GM19372 (cell line): ENCODE data around the gene SOX11.

Source experiments
- ATAC-seq: cut with Tn5 transposase; IDR thresholded peaks from one replicate; pipeline ENCODE4 v1.9.1; 2021; ENCODE audit warnings: mild to moderate bottlenecking, low read depth, moderate library complexity; ENCODE audit not compliant: unreplicated experiment

Gene SOX11

GRCh38 chr2:5720426-5720825 lies 28.2 kb downstream of the SOX11 start:
- no peak for ATAC-seq

GRCh38 chr2:5722236-5722635 lies 30.1 kb downstream of the SOX11 start:
- ATAC-seq: no peak

- no peak for ATAC-seq
Measured at GRCh38 chr2:5723791-5724735, 31.9 kb downstream of the SOX11 start.

- ATAC-seq: no peak
Measured at GRCh38 chr2:5725072-5725471, 32.9 kb downstream of the SOX11 start.

GRCh38 chr2:5725794-5726463 lies 33.7 kb downstream of the SOX11 start:
- no peak for ATAC-seq

DNA sequence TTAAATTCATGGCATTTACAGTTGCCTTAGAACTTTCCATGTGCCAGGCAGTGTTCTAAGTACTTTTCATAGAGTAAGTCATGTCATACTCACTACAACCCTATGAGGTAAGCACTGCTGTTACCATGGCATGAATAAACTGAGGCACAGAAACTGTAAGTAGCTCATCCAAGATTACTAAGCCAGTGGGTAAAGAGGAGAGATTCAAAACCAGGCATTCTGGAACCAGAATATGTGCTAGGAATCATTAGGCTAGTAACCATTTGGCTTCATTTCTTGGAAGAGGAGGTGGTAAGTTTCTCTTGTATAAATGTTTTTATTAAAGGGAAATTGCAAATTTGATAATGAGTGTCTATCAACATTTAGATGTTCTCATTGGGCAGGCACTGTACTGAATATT lies 35.1 kb downstream of the SOX11 start:
- no peak for ATAC-seq

DNA sequence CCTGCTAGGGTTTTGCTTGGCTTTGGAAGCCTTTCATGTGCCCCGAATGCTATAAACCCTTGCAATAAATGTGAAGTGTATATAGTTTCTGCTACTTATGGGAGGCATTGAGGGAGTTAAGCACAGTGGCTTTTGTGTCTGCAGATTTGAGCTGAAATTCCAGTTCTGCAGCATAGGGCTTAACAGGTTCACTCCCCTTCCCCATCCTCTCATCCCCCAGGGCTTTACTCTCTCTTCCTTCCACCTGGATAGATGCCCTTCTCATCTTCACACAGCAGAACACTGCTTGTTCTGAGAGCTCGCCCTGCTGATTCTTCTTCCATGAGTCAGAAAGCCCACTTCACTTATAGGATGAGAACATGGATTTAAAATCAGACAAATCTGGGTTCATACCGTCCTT lies 37.2 kb downstream of the SOX11 start:
- ATAC-seq: no peak

DNA sequence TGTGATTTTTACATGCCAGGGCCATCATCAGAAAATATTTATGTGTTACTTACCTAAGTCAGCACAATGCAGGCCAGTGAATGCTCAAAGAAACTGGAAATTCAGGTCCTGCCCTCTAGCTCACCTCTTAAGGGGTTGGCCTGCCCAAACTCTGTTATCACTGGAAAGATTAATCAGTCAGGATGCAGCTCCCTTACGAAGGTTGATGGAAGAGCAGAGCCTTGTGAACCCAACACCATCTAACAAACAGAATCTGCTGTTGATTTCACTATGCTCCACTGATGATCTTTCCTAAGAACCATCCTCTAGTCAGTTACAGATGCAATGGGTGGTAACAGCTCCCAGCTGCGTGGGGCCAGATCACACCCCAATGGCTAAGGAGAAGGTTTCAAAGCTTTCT lies 38.2 kb downstream of the SOX11 start:
- ATAC-seq: no peak

GRCh38 chr2:5734859-5735520 lies 42.8 kb downstream of the SOX11 start:
- no peak for ATAC-seq

- no peak for ATAC-seq
Measured at GRCh38 chr2:5735521-5735861, 43.3 kb downstream of the SOX11 start.

DNA sequence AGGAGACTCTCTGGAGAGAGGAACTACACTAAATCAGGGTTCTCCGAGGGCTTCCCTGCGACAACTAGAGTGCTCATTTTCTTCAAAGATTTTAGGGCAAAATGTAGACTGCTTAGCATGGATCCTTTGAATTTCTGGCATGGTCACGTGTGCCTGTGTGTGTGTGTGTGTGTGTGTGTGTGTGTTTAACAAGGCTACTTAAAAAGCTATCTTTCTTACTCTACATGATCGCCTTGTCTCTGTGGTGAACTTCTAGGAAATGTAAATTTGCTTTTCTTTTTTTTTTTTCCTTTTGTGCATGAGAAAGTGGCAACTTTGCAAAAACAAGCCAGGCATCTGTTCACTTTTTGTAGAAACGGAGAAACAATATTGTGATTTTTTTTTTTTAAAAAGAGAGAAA lies 43.9 kb downstream of the SOX11 start:
- ATAC-seq: no peak

DNA sequence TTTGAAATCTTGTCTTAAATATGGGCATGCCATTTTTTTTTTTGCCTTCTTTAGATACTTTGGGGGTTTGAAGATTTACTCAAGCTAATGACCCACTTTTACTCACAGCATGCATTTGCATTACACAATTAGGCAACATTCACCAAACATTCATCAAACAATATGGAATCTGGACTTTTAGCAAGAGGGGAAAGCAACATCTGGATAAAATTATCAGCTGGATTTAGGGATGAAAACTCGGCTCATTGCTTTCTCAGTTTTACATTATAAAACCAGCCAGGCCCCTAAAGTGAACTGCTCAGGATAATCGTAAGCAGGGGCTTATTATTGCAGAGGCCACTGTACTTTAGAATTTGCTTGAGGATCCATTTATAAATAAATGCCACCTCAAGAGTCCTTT lies 44.7 kb downstream of the SOX11 start:
- no peak for ATAC-seq

- no peak for ATAC-seq
Measured at GRCh38 chr2:5740053-5740452, 47.9 kb downstream of the SOX11 start.

- ATAC-seq: no peak
Measured at GRCh38 chr2:5740817-5741216, 48.6 kb downstream of the SOX11 start.

- no peak for ATAC-seq
Measured at GRCh38 chr2:5741242-5741641, 49.1 kb downstream of the SOX11 start.

DNA sequence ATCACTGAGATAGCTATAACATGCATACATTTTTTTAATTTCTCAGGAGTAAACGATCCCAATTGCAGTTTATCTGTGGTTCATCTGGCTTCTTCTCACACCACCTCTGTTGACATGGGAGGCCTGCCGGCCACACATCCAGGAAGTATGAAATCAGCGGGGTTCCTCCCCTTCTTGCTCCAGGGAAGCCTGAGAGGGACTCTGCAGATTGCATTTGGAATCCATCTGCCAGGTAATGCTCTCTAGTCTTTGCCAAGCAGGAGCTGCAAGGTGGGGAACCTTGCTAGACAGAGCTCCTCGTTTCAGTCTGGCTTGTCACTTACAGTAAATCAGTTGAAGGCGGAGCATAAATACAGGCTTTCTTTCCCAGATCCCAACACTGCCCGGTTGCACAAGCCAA lies 49.9 kb downstream of the SOX11 start:
- no peak for ATAC-seq

DNA sequence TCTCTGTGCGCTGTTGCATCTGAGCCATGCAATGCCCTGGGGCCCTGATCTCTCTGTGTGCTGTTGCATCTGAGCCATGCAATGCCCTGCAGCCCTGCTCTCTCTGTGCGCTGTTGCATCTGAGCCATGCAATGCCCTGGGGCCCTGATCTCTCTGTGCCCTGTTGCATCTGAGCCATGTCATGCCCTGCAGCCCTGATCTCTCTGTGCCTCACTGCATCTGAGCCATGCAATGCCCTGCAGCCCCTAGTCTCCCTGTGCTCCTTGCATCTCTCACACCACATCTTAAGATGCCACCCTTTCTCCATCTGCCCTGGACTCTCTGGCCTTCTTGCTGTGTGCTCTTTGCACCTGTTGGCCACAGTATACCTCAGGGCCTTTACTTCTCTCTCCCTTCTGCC lies 56.2 kb downstream of the SOX11 start:
- no peak for ATAC-seq

DNA sequence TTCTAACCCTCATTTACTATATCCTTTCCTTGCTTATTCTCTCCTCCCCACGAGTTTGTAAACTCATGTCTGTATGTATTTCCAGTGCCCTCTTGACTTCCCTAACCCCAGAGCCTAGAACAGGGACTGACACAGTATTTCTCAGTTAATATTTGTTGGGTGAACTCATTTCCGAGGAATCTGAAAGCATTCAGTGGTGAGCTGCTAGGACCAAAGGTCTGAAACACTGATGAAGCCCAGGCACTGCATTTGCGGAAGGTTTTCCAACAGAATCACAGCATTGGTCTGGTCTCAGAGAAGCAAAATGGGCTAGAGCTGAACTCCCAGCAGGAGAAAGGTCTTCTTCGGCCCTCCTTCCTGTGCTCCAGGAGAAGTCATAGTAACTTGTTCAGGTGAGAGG lies 56.8 kb downstream of the SOX11 start:
- ATAC-seq: no peak

- no peak for ATAC-seq
Measured at GRCh38 chr2:5749347-5749746, 57.2 kb downstream of the SOX11 start.
